ENCODE data around the gene EPC2.
"Not testable (repeated sequence)": the region's sequence is repeated elsewhere in the genome, so short reads cannot be mapped to it uniquely, and the experiment has no call there.

Gene EPC2

DNA sequence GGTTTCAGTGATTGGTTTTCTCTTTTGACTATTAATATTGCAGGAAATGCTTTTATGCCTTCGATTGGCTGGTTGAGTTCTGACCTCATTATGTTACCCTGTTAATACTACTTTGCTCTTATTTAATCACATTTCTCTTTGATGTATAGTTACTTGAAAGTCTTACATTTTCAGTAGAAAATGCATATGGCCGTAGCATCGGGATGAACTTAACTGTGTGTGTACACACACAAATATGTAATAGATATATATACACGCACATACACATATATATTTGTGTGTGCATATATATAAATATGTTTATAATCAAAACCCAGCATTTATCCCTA lies 1.6 kb downstream of the EPC2 start:
- Mint-ChIP-seq H3K27ac (peak overlapping the region; percentile 98), H3K9me3 (no peaks in the 10 kb centered on the region), H3K27me3 (no peaks in the 10 kb centered on the region), H3K36me3 (ENCODE audit: low read depth) (peaks cover 19% of the 10 kb centered on the region), H3K4me3 (peak overlapping the region; percentile 83), H3K4me1 (ENCODE audit: low read depth) (peaks cover 32% of the 10 kb centered on the region)
- intact Hi-C loops (cut with micrococcal nuclease): no loop called here

DNA sequence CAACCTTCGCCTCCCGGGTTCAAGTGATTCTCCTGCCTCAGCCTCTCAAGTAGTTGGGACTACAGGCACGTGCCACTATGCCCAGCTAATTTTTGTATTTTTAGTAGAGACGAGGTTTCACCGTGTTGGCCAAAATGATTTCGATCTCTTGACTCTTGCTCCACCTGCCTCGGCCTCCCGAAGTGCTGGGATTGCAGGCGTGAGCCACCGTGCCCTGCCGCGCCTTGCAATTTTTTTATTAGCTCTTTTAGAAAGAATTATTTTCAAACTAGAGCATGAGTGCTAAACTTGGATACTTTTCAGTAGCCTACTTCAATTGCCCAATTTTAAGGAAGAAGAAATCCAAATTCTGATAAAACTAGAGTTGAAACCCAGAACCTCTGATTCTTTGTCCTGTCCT lies 3.2 kb downstream of the EPC2 start:
- H3K4me3 Mint-ChIP-seq; H3K27me3 Mint-ChIP-seq; H3K9me3 Mint-ChIP-seq; intact Hi-C loops (cut with micrococcal nuclease); H3K27ac Mint-ChIP-seq: not testable (repeated sequence)
- H3K36me3 Mint-ChIP-seq (ENCODE audit: low read depth): peaks cover 19% of the 10 kb centered on the region
- H3K4me1 Mint-ChIP-seq (ENCODE audit: low read depth): peaks cover 47% of the 10 kb centered on the region

DNA sequence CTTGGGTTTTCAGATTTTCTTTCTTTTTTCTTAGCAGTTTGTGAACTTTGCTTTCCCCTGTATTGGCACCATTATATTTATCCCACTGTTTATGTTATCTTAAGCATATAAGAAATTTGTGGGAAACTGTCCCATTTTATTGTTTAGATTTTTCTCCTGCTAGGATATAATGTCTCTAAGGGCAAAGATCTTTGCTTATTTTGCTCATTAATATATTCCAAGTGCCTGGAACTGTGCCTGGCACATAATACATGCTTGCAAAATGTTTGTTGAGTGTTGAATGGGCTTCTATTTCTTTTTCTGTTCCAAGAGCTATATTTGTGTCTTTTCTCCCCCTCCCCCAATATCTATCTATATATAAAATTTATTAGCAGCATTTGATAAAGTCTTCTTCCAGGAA lies 5.4 kb downstream of the EPC2 start:
- Mint-ChIP-seq H3K27ac (no peak overlapping the region), H3K9me3 (no peaks in the 10 kb centered on the region), H3K27me3 (no peaks in the 10 kb centered on the region), H3K36me3 (ENCODE audit: low read depth) (peaks cover 7% of the 10 kb centered on the region), H3K4me1 (ENCODE audit: low read depth) (peaks cover 54% of the 10 kb centered on the region), H3K4me3 (no peak overlapping the region)
- intact Hi-C loops (cut with micrococcal nuclease): no loop called here

DNA sequence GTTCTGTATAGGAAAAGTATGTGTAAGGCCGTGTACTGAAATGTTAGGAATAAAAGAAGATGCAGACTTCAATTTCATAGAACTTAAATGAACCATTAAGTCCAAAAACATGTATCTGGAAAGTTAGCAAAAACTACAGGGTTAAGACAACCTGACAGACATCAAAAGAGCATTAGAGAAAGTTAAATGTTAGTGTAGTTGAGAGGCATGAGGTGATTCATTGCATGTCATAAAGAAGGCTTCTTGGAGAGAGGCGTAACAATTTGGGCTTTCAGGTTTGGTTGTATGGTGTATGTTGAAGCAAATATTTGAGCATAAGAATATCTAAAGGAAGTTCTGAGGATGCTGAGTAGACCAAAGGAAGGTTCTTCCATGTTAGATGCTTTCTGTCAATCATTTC lies 6.3 kb downstream of the EPC2 start:
- intact Hi-C loops (cut with micrococcal nuclease): no loop called here
- no peaks in the 10 kb centered on the region for H3K27me3 Mint-ChIP-seq
- H3K4me3 Mint-ChIP-seq: no peak overlapping the region
- H3K4me1 Mint-ChIP-seq (ENCODE audit: low read depth): peaks cover 58% of the 10 kb centered on the region
- H3K27ac Mint-ChIP-seq: no peak overlapping the region
- no peaks in the 10 kb centered on the region for H3K9me3 Mint-ChIP-seq
- H3K36me3 Mint-ChIP-seq (ENCODE audit: low read depth): no peaks in the 10 kb centered on the region

DNA sequence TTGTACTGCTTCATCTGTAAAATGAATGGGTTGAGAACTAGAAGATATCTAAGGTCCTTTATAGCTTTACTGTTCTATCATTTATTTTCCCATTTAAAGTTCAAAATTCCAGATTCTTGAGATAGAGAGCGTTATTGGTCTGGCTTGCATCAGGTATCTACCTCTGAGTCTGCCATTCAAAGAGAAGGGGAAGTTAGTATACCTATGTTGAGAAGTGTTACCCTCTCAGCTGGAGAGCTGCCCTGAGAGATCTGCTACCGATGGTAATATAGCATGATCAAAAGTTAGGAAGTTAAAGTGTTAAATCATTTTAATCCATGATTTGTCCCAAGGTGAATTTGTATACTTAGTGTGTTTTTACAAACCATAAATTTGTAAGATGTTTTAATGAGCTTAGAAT lies 7.4 kb downstream of the EPC2 start:
- Mint-ChIP-seq H3K9me3 (no peaks in the 10 kb centered on the region), H3K27me3 (no peaks in the 10 kb centered on the region), H3K36me3 (ENCODE audit: low read depth) (no peaks in the 10 kb centered on the region), H3K4me3 (no peak overlapping the region), H3K27ac (no peak overlapping the region), H3K4me1 (ENCODE audit: low read depth) (peaks cover 69% of the 10 kb centered on the region)
- intact Hi-C loops (cut with micrococcal nuclease): no loop called here

DNA sequence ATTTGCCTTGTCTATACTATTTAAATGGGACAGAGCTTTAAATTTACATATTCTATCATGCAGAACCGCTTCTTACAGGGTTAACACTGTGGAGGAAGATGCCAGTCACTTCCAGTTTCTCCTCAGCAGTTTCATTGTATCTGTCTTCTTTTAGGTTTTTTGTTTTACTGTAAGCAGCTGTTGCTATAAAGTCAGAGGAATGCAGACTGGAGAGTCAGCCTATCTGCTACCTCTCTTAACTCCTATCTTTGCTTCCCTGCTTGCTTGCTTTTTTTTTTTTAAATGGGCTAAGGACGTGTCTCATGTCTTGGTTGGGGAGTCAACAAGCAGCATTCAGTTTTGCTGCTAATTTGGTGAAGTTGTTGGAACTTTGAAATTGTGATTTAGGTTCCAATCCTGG lies 8.9 kb downstream of the EPC2 start:
- H3K9me3 Mint-ChIP-seq: no peaks in the 10 kb centered on the region
- intact Hi-C loops (cut with micrococcal nuclease): no loop called here
- H3K27me3 Mint-ChIP-seq: no peaks in the 10 kb centered on the region
- peak overlapping the region; percentile 78 for H3K27ac Mint-ChIP-seq
- peak overlapping the region; percentile 60 for H3K4me3 Mint-ChIP-seq
- peaks cover 77% of the 10 kb centered on the region for H3K4me1 Mint-ChIP-seq (ENCODE audit: low read depth)
- no peaks in the 10 kb centered on the region for H3K36me3 Mint-ChIP-seq (ENCODE audit: low read depth)

DNA sequence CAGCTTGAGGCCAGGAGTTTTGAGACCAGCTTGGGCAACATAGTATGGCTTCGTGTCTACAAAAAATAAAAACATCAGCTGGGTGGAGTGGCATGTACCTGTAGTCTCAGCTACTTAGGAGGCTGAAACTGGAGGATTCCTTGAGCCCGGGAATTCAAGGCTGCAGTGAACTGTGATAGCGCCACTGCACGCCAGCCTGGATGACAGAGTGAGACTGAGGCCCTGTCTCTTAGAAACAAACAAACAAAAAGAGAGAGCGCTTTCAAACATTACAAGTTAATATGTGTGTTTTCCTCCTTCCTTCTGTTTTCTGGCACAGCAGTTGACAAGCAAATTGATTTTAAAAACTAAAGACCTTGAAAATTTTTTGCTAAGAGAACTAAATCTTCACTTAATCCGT lies 9.9 kb downstream of the EPC2 start:
- no peak overlapping the region for H3K4me3 Mint-ChIP-seq

DNA sequence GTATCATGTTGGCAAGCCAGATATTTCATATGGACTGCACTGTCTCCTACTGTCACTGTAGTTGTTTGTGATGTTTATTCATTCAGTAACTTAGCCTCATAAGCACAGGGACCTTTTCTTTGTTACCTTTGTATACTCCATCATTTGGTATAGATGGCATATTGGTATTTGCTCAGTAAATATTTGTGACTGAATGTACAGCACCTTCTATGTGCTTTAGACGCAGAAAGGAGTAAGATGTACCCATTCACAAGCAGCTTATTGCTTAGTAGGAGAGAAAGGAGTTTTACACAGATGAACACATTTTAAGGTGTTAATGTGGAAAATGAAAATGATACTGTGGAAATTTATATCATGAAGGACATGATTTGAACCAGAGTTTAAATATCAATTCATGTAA lies 12.0 kb downstream of the EPC2 start:
- no peaks in the 10 kb centered on the region for H3K27me3 Mint-ChIP-seq
- intact Hi-C loops (cut with micrococcal nuclease): no loop called here
- H3K27ac Mint-ChIP-seq: peak overlapping the region; percentile 56
- no peaks in the 10 kb centered on the region for H3K9me3 Mint-ChIP-seq
- peaks cover 81% of the 10 kb centered on the region for H3K4me1 Mint-ChIP-seq (ENCODE audit: low read depth)
- no peak overlapping the region for H3K4me3 Mint-ChIP-seq
- H3K36me3 Mint-ChIP-seq (ENCODE audit: low read depth): no peaks in the 10 kb centered on the region

More for the DNA sequence above, 9.9 kb downstream of the EPC2 start:
- Mint-ChIP-seq H3K4me1 (ENCODE audit: low read depth) (peaks cover 74% of the 10 kb centered on the region), H3K27ac (peak overlapping the region; percentile 78), H3K27me3 (no peaks in the 10 kb centered on the region), H3K9me3 (no peaks in the 10 kb centered on the region), H3K36me3 (ENCODE audit: low read depth) (no peaks in the 10 kb centered on the region)
- intact Hi-C loops (cut with micrococcal nuclease): no loop called here

DNA sequence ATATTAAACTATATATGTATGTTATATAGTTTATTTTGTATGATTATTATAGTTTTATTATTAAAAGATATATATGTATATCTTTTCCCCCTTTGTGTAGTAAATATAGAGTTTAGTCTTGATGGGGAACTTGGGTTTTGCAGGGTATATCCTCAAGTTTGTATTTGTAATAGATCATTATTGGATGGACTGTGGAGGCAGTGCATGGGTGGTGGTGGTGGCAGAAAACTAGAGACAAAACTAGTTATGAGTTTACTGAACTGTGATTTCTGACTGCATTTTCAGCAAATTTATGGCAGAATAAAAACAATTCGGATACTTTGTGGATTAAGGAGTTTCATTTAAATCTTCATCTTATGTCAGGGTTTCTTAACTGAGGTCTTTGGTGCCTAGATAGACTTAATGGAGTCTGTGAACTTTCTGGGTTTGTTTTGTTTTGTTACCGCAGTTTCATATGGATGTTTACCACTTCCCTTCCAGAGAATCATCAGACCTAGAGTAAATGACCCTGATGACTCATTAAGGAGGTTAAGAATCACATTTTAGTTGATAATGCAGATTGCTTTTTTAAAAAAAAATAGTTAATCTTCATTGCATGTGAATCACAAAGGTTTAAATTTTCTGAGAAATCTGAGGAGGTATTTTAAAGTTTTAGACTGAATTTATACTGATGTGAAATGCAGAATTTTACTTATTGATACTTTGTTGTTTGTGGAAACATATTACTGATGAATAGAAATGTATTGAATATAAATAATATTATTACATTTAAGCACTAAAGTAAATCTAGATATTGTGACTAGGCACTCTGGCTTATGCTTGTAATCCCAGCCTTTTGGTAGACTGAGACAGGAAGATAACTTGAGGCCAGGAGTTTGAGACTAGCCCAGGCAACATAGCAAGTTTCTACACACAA lies 14.5 kb downstream of the EPC2 start:
- intact Hi-C loops (cut with micrococcal nuclease): loop anchor here (1.0 kb wide), 1 partner anchor 14 kb away; no protein-coding TSS in a partner anchor

DNA sequence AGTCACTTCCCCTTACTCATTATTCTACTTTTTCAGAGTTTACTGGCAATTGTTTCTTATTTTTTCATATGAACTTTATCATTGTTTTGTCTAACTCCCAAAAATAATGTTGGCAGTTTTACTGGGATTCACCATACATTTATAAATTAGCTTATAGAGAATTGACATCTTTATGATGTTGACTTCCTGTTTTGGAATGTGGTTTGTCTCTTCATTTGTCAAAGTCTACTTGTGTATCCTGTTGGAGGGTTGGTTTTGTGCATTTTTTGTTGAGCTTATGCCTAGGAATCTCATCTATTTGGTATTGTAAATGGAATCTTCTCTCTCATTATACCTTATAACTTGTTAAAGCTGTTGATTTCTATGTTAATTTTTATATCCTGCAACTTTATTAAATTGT lies 16.4 kb downstream of the EPC2 start:
- intact Hi-C loops (cut with micrococcal nuclease): no loop called here
- no peaks in the 10 kb centered on the region for H3K9me3 Mint-ChIP-seq
- no peaks in the 10 kb centered on the region for H3K27me3 Mint-ChIP-seq
- peak overlapping the region; percentile 45 for H3K27ac Mint-ChIP-seq
- peaks cover 43% of the 10 kb centered on the region for H3K4me1 Mint-ChIP-seq (ENCODE audit: low read depth)
- H3K36me3 Mint-ChIP-seq (ENCODE audit: low read depth): peaks cover 10% of the 10 kb centered on the region
- no peak overlapping the region for H3K4me3 Mint-ChIP-seq

More for the DNA sequence above, 14.5 kb downstream of the EPC2 start:
- peaks cover 57% of the 10 kb centered on the region for H3K4me1 Mint-ChIP-seq (ENCODE audit: low read depth)
- H3K27ac Mint-ChIP-seq: peak overlapping the region; percentile 88
- H3K27me3 Mint-ChIP-seq: no peaks in the 10 kb centered on the region
- peak overlapping the region; percentile 63 for H3K4me3 Mint-ChIP-seq
- peaks cover 10% of the 10 kb centered on the region for H3K36me3 Mint-ChIP-seq (ENCODE audit: low read depth)
- H3K9me3 Mint-ChIP-seq: no peaks in the 10 kb centered on the region

DNA sequence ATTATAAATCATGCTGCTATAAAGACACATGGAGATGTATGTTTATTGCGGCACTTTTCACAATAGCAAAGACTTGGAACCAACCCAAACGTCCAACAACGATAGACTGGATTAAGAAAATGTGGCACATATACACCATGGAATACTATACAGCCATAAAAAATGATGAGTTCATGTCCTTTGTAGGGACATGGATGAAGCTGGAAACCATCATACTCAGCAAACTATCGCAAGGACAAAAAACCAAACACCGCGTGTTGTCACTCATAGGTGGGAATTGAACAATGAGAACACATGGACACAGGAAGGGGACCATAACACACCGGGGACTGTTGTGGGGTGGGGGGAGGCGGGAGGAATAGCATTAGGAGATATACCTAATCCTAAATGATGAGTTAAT lies 17.8 kb downstream of the EPC2 start:
- not testable (repeated sequence) for H3K9me3 Mint-ChIP-seq

DNA sequence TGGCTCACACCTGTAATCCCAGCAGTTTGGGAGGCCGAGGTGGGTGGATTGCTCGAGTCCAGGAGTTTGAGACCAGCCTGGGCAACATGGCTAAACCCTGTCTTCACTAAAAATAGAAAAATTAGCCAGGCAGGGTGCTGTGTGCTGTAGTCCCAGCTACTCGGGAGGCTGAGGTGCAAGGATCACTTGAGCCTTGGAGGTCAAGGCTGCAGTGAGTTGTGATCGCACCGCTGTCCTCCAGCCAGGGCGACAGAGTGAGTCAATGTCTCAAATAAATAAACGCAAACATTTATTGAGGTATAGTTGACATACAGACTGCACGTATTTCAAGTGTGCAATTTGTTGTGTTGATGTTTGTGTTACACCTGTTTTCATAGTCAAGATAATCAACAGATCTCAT lies 19.7 kb downstream of the EPC2 start:
- Mint-ChIP-seq H3K27me3 (no peaks in the 10 kb centered on the region), H3K4me1 (ENCODE audit: low read depth) (peaks cover 43% of the 10 kb centered on the region), H3K27ac (no peak overlapping the region), H3K4me3 (no peak overlapping the region), H3K36me3 (ENCODE audit: low read depth) (peaks cover 10% of the 10 kb centered on the region), H3K9me3 (no peaks in the 10 kb centered on the region)
- intact Hi-C loops (cut with micrococcal nuclease): no loop called here

More for the DNA sequence above, 17.8 kb downstream of the EPC2 start:
- H3K27ac Mint-ChIP-seq; intact Hi-C loops (cut with micrococcal nuclease); H3K4me3 Mint-ChIP-seq; H3K27me3 Mint-ChIP-seq; H3K36me3 Mint-ChIP-seq (ENCODE audit: low read depth): not testable (repeated sequence)
- peaks cover 39% of the 10 kb centered on the region for H3K4me1 Mint-ChIP-seq (ENCODE audit: low read depth)

DNA sequence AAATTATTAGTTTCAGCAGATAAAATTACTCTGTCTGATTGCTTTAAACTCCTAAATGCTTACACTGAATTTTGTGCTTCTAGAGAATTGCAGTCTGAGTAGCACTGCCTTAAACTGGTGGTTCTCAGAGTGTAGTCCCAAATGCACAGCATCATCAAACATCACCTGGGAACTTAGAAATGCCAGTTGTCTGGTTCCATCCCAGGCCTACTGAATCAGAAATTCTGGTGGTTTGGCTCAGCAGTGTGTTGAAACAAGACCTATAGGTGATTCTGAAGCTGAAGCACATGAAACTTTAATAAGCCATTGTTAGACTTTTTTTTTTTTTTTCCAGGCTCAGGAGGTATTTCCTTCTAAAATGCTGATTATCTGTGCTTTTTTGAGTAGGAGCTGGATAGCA lies 22.0 kb downstream of the EPC2 start:
- H3K36me3 Mint-ChIP-seq (ENCODE audit: low read depth): peaks cover 10% of the 10 kb centered on the region
- no peak overlapping the region for H3K4me3 Mint-ChIP-seq
- H3K9me3 Mint-ChIP-seq: no peaks in the 10 kb centered on the region
- peak overlapping the region; percentile 76 for H3K27ac Mint-ChIP-seq
- intact Hi-C loops (cut with micrococcal nuclease): no loop called here
- peaks cover 46% of the 10 kb centered on the region for H3K4me1 Mint-ChIP-seq (ENCODE audit: low read depth)
- H3K27me3 Mint-ChIP-seq: no peaks in the 10 kb centered on the region

DNA sequence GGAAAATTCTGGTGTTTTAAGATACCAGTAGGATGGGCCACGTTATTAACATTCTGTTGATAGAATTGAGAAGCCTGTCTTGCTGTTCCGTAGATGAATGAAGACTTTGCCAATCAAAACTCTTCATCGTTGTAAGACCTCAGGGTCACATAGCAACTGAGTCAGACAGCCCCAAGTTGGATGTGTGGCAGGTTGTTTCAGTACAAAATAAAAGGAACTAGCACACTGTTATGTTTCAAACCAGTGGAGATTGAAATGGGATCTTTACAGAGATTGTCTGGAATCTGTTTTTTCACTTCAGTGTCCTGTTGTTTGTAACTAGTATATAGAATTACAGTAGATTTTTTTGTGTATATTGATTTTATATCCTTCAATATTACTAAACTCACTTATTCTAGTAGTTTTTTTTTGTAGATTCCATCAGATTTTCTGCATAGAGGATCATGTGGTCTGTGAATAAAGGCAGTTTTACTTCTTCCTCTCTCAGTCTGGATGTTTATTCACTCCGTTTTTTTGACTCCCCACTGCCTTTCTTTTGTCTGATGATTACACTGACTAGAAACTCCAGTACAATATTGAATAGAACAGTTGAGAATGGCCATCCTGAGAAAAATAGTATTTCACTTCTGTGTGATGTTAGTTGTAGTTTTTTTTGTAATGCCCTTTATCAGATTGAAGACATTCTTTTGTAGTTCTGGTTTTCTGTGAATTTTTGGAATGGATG lies 22.7 kb downstream of the EPC2 start:
- Mint-ChIP-seq H3K4me1 (ENCODE audit: low read depth) (peaks cover 53% of the 10 kb centered on the region), H3K27me3 (no peaks in the 10 kb centered on the region), H3K4me3 (no peak overlapping the region), H3K27ac (peak overlapping the region; percentile 76), H3K36me3 (ENCODE audit: low read depth) (peaks cover 4% of the 10 kb centered on the region), H3K9me3 (no peaks in the 10 kb centered on the region)
- intact Hi-C loops (cut with micrococcal nuclease): no loop called here

Data from dendritic cell treated with granulocyte-macrophage colony-stimulating factor and Interleukin-4, amounts not matched to agents 40 ng/mL and 50 ng/mL, for 4 days (primary cell).